NB4 (cell line): ENCODE results near the gene SLFN12L.

ENCODE experiments used
- CTCF ChIP-seq: IDR thresholded peaks from one replicate; pipeline ENCODE4 v1.5.1; 2012; ENCODE audit warnings: low read depth, low read length
- MAX ChIP-seq: IDR thresholded peaks from 2 replicates; pipeline ENCODE4 v1.6.1; 2011; ENCODE audit warnings: low read depth, low read length
- MYC ChIP-seq: IDR thresholded peaks from 2 replicates; pipeline ENCODE4 v1.6.1; 2011; ENCODE audit warnings: low read depth, low read length

DNA sequence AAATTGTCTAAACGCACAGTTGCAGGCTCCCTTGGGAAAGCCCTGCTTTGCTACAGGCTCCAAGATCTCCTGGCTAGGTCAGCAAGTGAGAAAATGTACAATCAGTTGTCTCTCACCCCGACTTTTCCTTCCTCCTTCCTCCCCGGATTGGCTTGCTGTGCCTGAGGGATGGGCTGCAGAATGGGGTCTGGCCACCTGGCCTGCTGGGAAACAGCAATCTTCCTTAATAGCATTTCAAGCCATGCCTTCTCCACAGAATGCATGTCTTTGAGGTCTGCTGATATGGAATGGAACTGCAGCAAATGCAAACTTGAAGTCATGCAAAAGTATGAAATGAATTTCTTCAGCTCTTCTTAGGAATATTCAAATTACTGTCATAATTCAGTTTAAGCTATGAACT is 46.1 kb downstream of the SLFN12L start:
- TF ChIP-seq CTCF (no peak), MYC (no peak), MAX (no peak)
